Stimulated activated naive B cell treated with anti-CD40 and anti-IgM and Interleukin-4, amounts not matched to agents 10 μg/mL and 1 μg/mL and 100 μg/mL, for 72 hours (primary cell): ENCODE measurements around the gene PHETA1.
A peak's percentile ranks its signal among the peaks of the same experiment; 100 is the strongest.

ENCODE experiments used
- ATAC-seq, 2 donors: fragments of 150-1000 bp; cut with Tn5 transposase; replicated peaks; 2 replicates each; pipeline ENCODE4 v1.10.0; 2021; ENCODE audit warnings: moderate library complexity in 1 of 2
- DNase-seq: peaks from one replicate; pipeline ENCODE4 v3.0.0; 2021
- H3K27ac Mint-ChIP-seq: one replicate; pipeline ENCODE4 v1.8.0; 2022; ENCODE audit warnings: mild to moderate bottlenecking, mixed read lengths
- H3K27me3 Mint-ChIP-seq, 2 donors: one replicate each; pipeline ENCODE4 v1.8.0; 2022; ENCODE audit warnings: mixed read lengths in 2 of 2
- H3K36me3 Mint-ChIP-seq, 2 donors: one replicate each; pipeline ENCODE4 v1.8.0; 2022; ENCODE audit warnings: mixed read lengths in 2 of 2, mild to moderate bottlenecking in 1 of 2
- H3K4me1 Mint-ChIP-seq, 2 donors: one replicate each; pipeline ENCODE4 v1.8.0; 2022; ENCODE audit warnings: mixed read lengths in 2 of 2, mild to moderate bottlenecking in 1 of 2
- H3K4me3 Mint-ChIP-seq, 2 donors: one replicate each; pipeline ENCODE4 v1.8.0; 2022; ENCODE audit warnings: mild to moderate bottlenecking in 2 of 2, mixed read lengths in 2 of 2, moderate library complexity in 1 of 2
- H3K9me3 Mint-ChIP-seq, 2 donors: one replicate each; pipeline ENCODE4 v1.8.0; 2022; ENCODE audit warnings: mixed read lengths in 2 of 2, mild to moderate bottlenecking in 1 of 2

The PHETA1 gene

GRCh38 chr12:111368788-111369495 lies at the start of gene PHETA1:
PHETA1 (minus strand) TSS chr12:111369095; CDS start chr12:111363427, 5,668 bp downstream.
- Mint-ChIP-seq H3K4me1 (peaks cover 25 to 33% of the 10 kb centered on the region in 2 donors), H3K9me3 (no peaks in the 10 kb centered on the region), H3K27me3 (no peaks in the 10 kb centered on the region), H3K27ac (no peak within 1 kb of the TSS), H3K36me3 (peaks cover 3 to 13% of the 10 kb centered on the region in 2 donors), H3K4me3 (peak within 1 kb of the TSS; percentile 84 to 89)
- peak; percentile 93 to 95 for ATAC-seq
- peak; percentile 76 for DNase-seq

- ATAC-seq (no peak), DNase-seq (no peak)
- no peaks in the 10 kb centered on the region for H3K27me3 Mint-ChIP-seq
- no peaks in the 10 kb centered on the region for H3K9me3 Mint-ChIP-seq
- peaks cover 17 to 18% of the 10 kb centered on the region in 2 donors for H3K4me1 Mint-ChIP-seq
- no peak overlapping the region for H3K27ac Mint-ChIP-seq
- H3K4me3 Mint-ChIP-seq = no peak overlapping the region
- H3K36me3 Mint-ChIP-seq = peaks cover 10 to 44% of the 10 kb centered on the region in 2 donors
Observed at GRCh38 chr12:111418594-111418880, 49.6 kb upstream of the PHETA1 start.

- H3K27ac Mint-ChIP-seq = no peak overlapping the region
- ATAC-seq = no peak
- peaks cover 22 to 24% of the 10 kb centered on the region in 2 donors for H3K4me1 Mint-ChIP-seq
Observed at GRCh38 chr12:111417784-111418593, 49.1 kb upstream of the PHETA1 start.

GRCh38 chr12:111417290-111417689 lies 48.4 kb upstream of the PHETA1 start:
- H3K27me3 Mint-ChIP-seq = no peaks in the 10 kb centered on the region

More at GRCh38 chr12:111417784-111418593, 49.1 kb upstream of the PHETA1 start:
- peaks cover 15 to 48% of the 10 kb centered on the region in 2 donors for H3K36me3 Mint-ChIP-seq
- DNase-seq = no peak
- H3K9me3 Mint-ChIP-seq = no peaks in the 10 kb centered on the region
- H3K4me3 Mint-ChIP-seq = no peak overlapping the region
- no peaks in the 10 kb centered on the region for H3K27me3 Mint-ChIP-seq

GRCh38 chr12:111414711-111415252 lies 45.9 kb upstream of the PHETA1 start:
- Mint-ChIP-seq H3K36me3 (peaks cover 15 to 45% of the 10 kb centered on the region in 2 donors), H3K27me3 (no peaks in the 10 kb centered on the region), H3K4me3 (no peak overlapping the region), H3K4me1 (peaks cover 44 to 56% of the 10 kb centered on the region in 2 donors), H3K27ac (peak overlapping the region; percentile 7), H3K9me3 (no peaks in the 10 kb centered on the region)
- ATAC-seq = no peak
- no peak for DNase-seq

More at GRCh38 chr12:111417290-111417689, 48.4 kb upstream of the PHETA1 start:
- H3K36me3 Mint-ChIP-seq = peaks cover 13 to 50% of the 10 kb centered on the region in 2 donors
- H3K27ac Mint-ChIP-seq = no peak overlapping the region
- ATAC-seq = no peak
- H3K4me1 Mint-ChIP-seq = peaks cover 27 to 31% of the 10 kb centered on the region in 2 donors
- H3K9me3 Mint-ChIP-seq = no peaks in the 10 kb centered on the region
- H3K4me3 Mint-ChIP-seq = no peak overlapping the region
- DNase-seq = no peak

- Mint-ChIP-seq H3K9me3 (no peaks in the 10 kb centered on the region), H3K27ac (peak overlapping the region; percentile 47), H3K36me3 (peaks cover 13 to 43% of the 10 kb centered on the region in 2 donors), H3K4me1 (peaks cover 51 to 68% of the 10 kb centered on the region in 2 donors), H3K4me3 (no peak overlapping the region), H3K27me3 (no peaks in the 10 kb centered on the region)
- DNase-seq (no peak), ATAC-seq (no peak)
Observed at GRCh38 chr12:111413442-111414086, 44.7 kb upstream of the PHETA1 start.

GRCh38 chr12:111412830-111413441 lies 44.0 kb upstream of the PHETA1 start:
- H3K9me3 Mint-ChIP-seq = no peaks in the 10 kb centered on the region
- peaks cover 57 to 74% of the 10 kb centered on the region in 2 donors for H3K4me1 Mint-ChIP-seq
- no peaks in the 10 kb centered on the region for H3K27me3 Mint-ChIP-seq
- ATAC-seq (no peak), DNase-seq (no peak)
- H3K36me3 Mint-ChIP-seq = peaks cover 13 to 49% of the 10 kb centered on the region in 2 donors
- H3K4me3 Mint-ChIP-seq = no peak overlapping the region
- peak overlapping the region; percentile 88 for H3K27ac Mint-ChIP-seq

- DNase-seq = no peak
- ATAC-seq = peak; percentile 17 to 20
- Mint-ChIP-seq H3K36me3 (peaks cover 18 to 55% of the 10 kb centered on the region in 2 donors), H3K4me3 (peak overlapping the region; percentile 50 to 54), H3K27ac (peak overlapping the region; percentile 88), H3K27me3 (no peaks in the 10 kb centered on the region), H3K9me3 (no peaks in the 10 kb centered on the region), H3K4me1 (peaks cover 64 to 81% of the 10 kb centered on the region in 2 donors)
Observed at GRCh38 chr12:111412007-111412829, 43.3 kb upstream of the PHETA1 start.

GRCh38 chr12:111411185-111411764 lies 42.4 kb upstream of the PHETA1 start:
- no peaks in the 10 kb centered on the region for H3K27me3 Mint-ChIP-seq
- no peak for DNase-seq

GRCh38 chr12:111410431-111411184 lies 41.7 kb upstream of the PHETA1 start:
- Mint-ChIP-seq H3K36me3 (peaks cover 18 to 58% of the 10 kb centered on the region in 2 donors), H3K4me1 (peaks cover 64 to 92% of the 10 kb centered on the region in 2 donors), H3K27me3 (no peaks in the 10 kb centered on the region), H3K4me3 (peak overlapping the region; percentile 83 to 85), H3K27ac (peak overlapping the region; percentile 81), H3K9me3 (no peaks in the 10 kb centered on the region)
- DNase-seq (no peak), ATAC-seq (no peak)

More at GRCh38 chr12:111411185-111411764, 42.4 kb upstream of the PHETA1 start:
- Mint-ChIP-seq H3K27ac (peak overlapping the region; percentile 69), H3K4me3 (peak overlapping the region; percentile 22 to 41), H3K36me3 (peaks cover 18 to 59% of the 10 kb centered on the region in 2 donors), H3K4me1 (peaks cover 66 to 91% of the 10 kb centered on the region in 2 donors), H3K9me3 (no peaks in the 10 kb centered on the region)
- no peak for ATAC-seq

- DNase-seq = no peak
Observed at GRCh38 chr12:111409780-111410430, 41.0 kb upstream of the PHETA1 start.

GRCh38 chr12:111409403-111409779 lies 40.5 kb upstream of the PHETA1 start:
- Mint-ChIP-seq H3K27ac (peak overlapping the region; percentile 75), H3K27me3 (no peaks in the 10 kb centered on the region), H3K36me3 (peaks cover 15 to 49% of the 10 kb centered on the region in 2 donors), H3K9me3 (no peaks in the 10 kb centered on the region), H3K4me3 (peak overlapping the region; percentile 83 to 85), H3K4me1 (peaks cover 61 to 88% of the 10 kb centered on the region in 2 donors)
- ATAC-seq (no peak), DNase-seq (no peak)

More at GRCh38 chr12:111409780-111410430, 41.0 kb upstream of the PHETA1 start:
- H3K4me1 Mint-ChIP-seq = peaks cover 60 to 88% of the 10 kb centered on the region in 2 donors
- ATAC-seq = no peak
- H3K9me3 Mint-ChIP-seq = no peaks in the 10 kb centered on the region
- H3K27me3 Mint-ChIP-seq = no peaks in the 10 kb centered on the region
- H3K36me3 Mint-ChIP-seq = peaks cover 15 to 53% of the 10 kb centered on the region in 2 donors
- H3K4me3 Mint-ChIP-seq = peak overlapping the region; percentile 83 to 85
- peak overlapping the region; percentile 81 for H3K27ac Mint-ChIP-seq
